HEK293 (cell line): ENCODE measurements around the gene PUDP.
"Not testable (repeated sequence)": the region's sequence is repeated elsewhere in the genome, so short reads cannot be mapped to it uniquely, and the experiment has no call there.

Experiments
- CTCF ChIA-PET: fragments of 350-600 bp; formaldehyde crosslinking; extraction: SDS; loops from one replicate; lab custom pipeline; 2021; ENCODE audit warnings: antibody characterized with exemption; lab: Yijun Ruan, JAX
- POLR2A ChIA-PET: fragments of 300-600 bp; formaldehyde crosslinking; extraction: SDS; loops from one replicate; lab custom pipeline; 2020; ENCODE audit warnings: antibody characterized with exemption, inconsistent platforms; lab: Yijun Ruan, JAX
- H3K27ac ChIP-seq: fragments of 200-500 bp; sonication (Bioruptor generic); 2 replicates; pipeline ENCODE4 v1.5.1; 2014; ENCODE audit warnings: low read depth, low read length, control low read depth, inconsistent platforms; ENCODE audit errors: extremely low read depth
- H3K36me3 ChIP-seq, 2 experiments: fragments of 200-500 bp in 1 of 2; sonication (Bioruptor generic) in 1 of 2; 1 replicate in 1 of 2; 2 replicates in 1 of 2; pipeline ENCODE4 v1.5.1; 2014 to 2017; ENCODE audit warnings: inconsistent platforms in 2 of 2, low read length in 2 of 2; ENCODE audit not compliant: control insufficient read depth in 2 of 2, insufficient read depth in 1 of 2
- H3K4me1 ChIP-seq: fragments of 200-500 bp; sonication (Bioruptor generic); 2 replicates; pipeline ENCODE4 v1.5.1; 2014; ENCODE audit warnings: mild to moderate bottlenecking, low read length, inconsistent platforms; ENCODE audit not compliant: control insufficient read depth, insufficient read depth
- H3K4me3 ChIP-seq: 2 replicates; pipeline ENCODE4 v1.5.1; 2011; ENCODE audit warnings: low read depth, mild to moderate bottlenecking, control low read depth, low read length, moderate library complexity
- H3K9me3 ChIP-seq: fragments of 200-500 bp; sonication (Bioruptor generic); 2 replicates; pipeline ENCODE4 v1.5.1; 2014; ENCODE audit warnings: low read depth, low read length, inconsistent platforms; ENCODE audit not compliant: control insufficient read depth, insufficient read depth
- EGR2 ChIP-seq: fragments of 450-650 bp; formaldehyde crosslinking; IDR thresholded peaks from 2 replicates; pipeline ENCODE4 v1.5.1; 2016; ENCODE audit warnings: low read depth, missing biosample characterization, missing genetic modification characterization
- HOXA7 ChIP-seq: sonication (generic); formaldehyde crosslinking; IDR thresholded peaks from 2 replicates; pipeline ENCODE4 v1.8.1; 2022; ENCODE audit warnings: missing genetic modification reagents, borderline replicate concordance
- KLF1 ChIP-seq: fragments of 450-650 bp; formaldehyde crosslinking; IDR thresholded peaks from 2 replicates; pipeline ENCODE4 v1.5.1; 2016; ENCODE audit warnings: missing biosample characterization, missing genetic modification characterization
- PRDM1 ChIP-seq: fragments of 450-650 bp; formaldehyde crosslinking; IDR thresholded peaks from 2 replicates; pipeline ENCODE4; 2016; ENCODE audit warnings: missing biosample characterization, missing genetic modification characterization
- PRDM10 ChIP-seq: fragments of 450-650 bp; formaldehyde crosslinking; IDR thresholded peaks from 2 replicates; pipeline ENCODE4 v1.5.1; 2016; ENCODE audit warnings: missing biosample characterization, missing genetic modification characterization
- REST ChIP-seq: fragments of 450-650 bp; formaldehyde crosslinking; IDR thresholded peaks from 2 replicates; pipeline ENCODE4 v1.5.1; 2016; ENCODE audit warnings: missing biosample characterization, missing genetic modification characterization
- SP7 ChIP-seq: fragments of 450-650 bp; formaldehyde crosslinking; IDR thresholded peaks from 2 replicates; pipeline ENCODE4 v1.5.1; 2016; ENCODE audit warnings: missing biosample characterization, missing genetic modification characterization
- YY2 ChIP-seq: fragments of 450-650 bp; formaldehyde crosslinking; IDR thresholded peaks from 2 replicates; pipeline ENCODE4 v1.5.1; 2016; ENCODE audit warnings: missing biosample characterization, missing genetic modification characterization
- ZBTB1 ChIP-seq: fragments of 450-650 bp; formaldehyde crosslinking; IDR thresholded peaks from 2 replicates; pipeline ENCODE4 v1.5.1; 2016; ENCODE audit warnings: missing biosample characterization, missing genetic modification characterization
- ZFP41 ChIP-seq: fragments of 450-650 bp; formaldehyde crosslinking; IDR thresholded peaks from 2 replicates; pipeline ENCODE4 v1.5.1; 2016; ENCODE audit warnings: missing biosample characterization, missing genetic modification characterization, borderline replicate concordance
- ZNF175 ChIP-seq: fragments of 450-650 bp; formaldehyde crosslinking; IDR thresholded peaks from 2 replicates; pipeline ENCODE4 v1.5.1; 2016; ENCODE audit warnings: missing biosample characterization, missing genetic modification characterization
- ZNF19 ChIP-seq: fragments of 450-650 bp; formaldehyde crosslinking; IDR thresholded peaks from 2 replicates; pipeline ENCODE4; 2016; ENCODE audit warnings: missing biosample characterization, missing genetic modification characterization, low read depth
- ZNF350 ChIP-seq: fragments of 450-650 bp; formaldehyde crosslinking; IDR thresholded peaks from 2 replicates; pipeline ENCODE4 v1.5.0; 2017; ENCODE audit warnings: missing biosample characterization, mild to moderate bottlenecking, missing genetic modification characterization
- ZNF37A ChIP-seq: fragments of 450-650 bp; IDR thresholded peaks from 2 replicates; pipeline ENCODE4 v1.5.1; 2018; ENCODE audit warnings: missing biosample characterization, missing genetic modification characterization
- ZNF549 ChIP-seq: fragments of 450-650 bp; IDR thresholded peaks from 2 replicates; pipeline ENCODE4 v1.5.1; 2018; ENCODE audit warnings: missing biosample characterization, missing genetic modification characterization, mild to moderate bottlenecking, inconsistent platforms, moderate library complexity
- ZNF621 ChIP-seq: fragments of 450-650 bp; formaldehyde crosslinking; IDR thresholded peaks from 2 replicates; pipeline ENCODE4 v1.5.1; 2017; ENCODE audit warnings: missing biosample characterization, missing genetic modification characterization
- ZNF629 ChIP-seq: fragments of 450-650 bp; formaldehyde crosslinking; IDR thresholded peaks from 2 replicates; pipeline ENCODE4 v1.5.1; 2017; ENCODE audit warnings: missing biosample characterization, missing genetic modification characterization
- ZNF658 ChIP-seq: fragments of 450-650 bp; formaldehyde crosslinking; IDR thresholded peaks from 2 replicates; pipeline ENCODE4; 2016; ENCODE audit warnings: missing biosample characterization, missing genetic modification characterization
- ZNF670 ChIP-seq: fragments of 450-650 bp; formaldehyde crosslinking; IDR thresholded peaks from 2 replicates; pipeline ENCODE4 v1.5.1; 2016; ENCODE audit warnings: missing biosample characterization, missing genetic modification characterization, low read depth
- ZNF701 ChIP-seq: fragments of 450-650 bp; formaldehyde crosslinking; IDR thresholded peaks from 2 replicates; pipeline ENCODE4 v1.5.1; 2016; ENCODE audit warnings: missing biosample characterization, missing genetic modification characterization
- ZNF776 ChIP-seq: fragments of 450-650 bp; formaldehyde crosslinking; IDR thresholded peaks from 2 replicates; pipeline ENCODE4 v1.5.0; 2017; ENCODE audit warnings: missing biosample characterization, missing genetic modification characterization, borderline replicate concordance
- ZNF785 ChIP-seq: fragments of 450-650 bp; formaldehyde crosslinking; IDR thresholded peaks from 2 replicates; pipeline ENCODE4 v1.5.1; 2016; ENCODE audit warnings: missing biosample characterization, missing genetic modification characterization
- ZNF843 ChIP-seq: fragments of 450-650 bp; formaldehyde crosslinking; IDR thresholded peaks from 2 replicates; pipeline ENCODE4 v1.5.1; 2016; ENCODE audit warnings: missing biosample characterization, missing genetic modification characterization

The PUDP gene

GRCh38 chrX:7178859-7179258 is 30.9 kb upstream of the PUDP start:
- peak; percentile 90 for TF ChIP-seq PRDM1 (tag by site-specific recombination)
- H3K36me3 ChIP-seq, H3K27ac ChIP-seq, H3K9me3 ChIP-seq, H3K4me1 ChIP-seq, CTCF ChIA-PET, H3K4me3 ChIP-seq, POLR2A ChIA-PET: not testable (repeated sequence)

GRCh38 chrX:7170898-7171297 is 22.9 kb upstream of the PUDP start:
- POLR2A ChIA-PET, result no interaction called here
- no peaks in the 10 kb centered on the region for H3K36me3 ChIP-seq

GRCh38 chrX:7169627-7170026 is 21.7 kb upstream of the PUDP start:
- TF ChIP-seq ZNF658 (tag by site-specific recombination) (no peak), ZNF670 (tag by site-specific recombination) (no peak), ZNF621 (no peak), ZNF843 (tag by site-specific recombination) (no peak), ZNF549 (no peak), YY2 (no peak), ZNF701 (no peak), EGR2 (tag by site-specific recombination) (no peak), ZNF776 (tag by site-specific recombination) (no peak)
- Histone ChIP-seq H3K4me1 (no peaks in the 10 kb centered on the region), H3K27ac (no peak overlapping the region), H3K9me3 (no peaks in the 10 kb centered on the region), H3K36me3 (no peaks in the 10 kb centered on the region), H3K4me3 (no peak overlapping the region)
- ChIA-PET POLR2A (no interaction called here), CTCF (no interaction called here)

More at GRCh38 chrX:7170898-7171297, 22.9 kb upstream of the PUDP start:
- H3K4me3 ChIP-seq, result no peak overlapping the region
- no peaks in the 10 kb centered on the region for H3K9me3 ChIP-seq
- H3K4me1 ChIP-seq, result no peaks in the 10 kb centered on the region
- no peak overlapping the region for H3K27ac ChIP-seq
- no peak for TF ChIP-seq HOXA7 (CRISPR knock-in tag)
- no peak for TF ChIP-seq PRDM10 (tag by site-specific recombination)
- no peak for TF ChIP-seq ZNF701
- no peak for TF ChIP-seq ZNF37A (tag by site-specific recombination)
- TF ChIP-seq KLF1, result no peak
- no peak for TF ChIP-seq ZNF629 (tag by site-specific recombination)
- no peak for TF ChIP-seq ZNF175
- no peak for TF ChIP-seq ZNF19
- CTCF ChIA-PET, result interaction anchor here (0.5 to 1.5 kb wide), 7 partner anchors 11 to 1690 kb away, joined by 3 to 6 read pairs (median 3); no protein-coding TSS in a partner anchor

- Histone ChIP-seq H3K4me1 (no peaks in the 10 kb centered on the region), H3K36me3 (no peaks in the 10 kb centered on the region), H3K9me3 (no peaks in the 10 kb centered on the region), H3K4me3 (no peak overlapping the region), H3K27ac (no peak overlapping the region)
- TF ChIP-seq EGR2 (tag by site-specific recombination), result no peak
- no peak for TF ChIP-seq REST (tag by site-specific recombination)
- no peak for TF ChIP-seq ZFP41
- TF ChIP-seq ZBTB1 (tag by site-specific recombination), result no peak
- no peak for TF ChIP-seq SP7 (tag by site-specific recombination)
- no peak for TF ChIP-seq YY2
- TF ChIP-seq ZNF785 (tag by site-specific recombination), result no peak
- no peak for TF ChIP-seq ZNF350 (tag by site-specific recombination)
- ChIA-PET CTCF (no interaction called here), POLR2A (no interaction called here)
These were observed 20.4 kb upstream of the PUDP start for GRCh38 chrX:7168371-7168770.
